ENCODE data around the gene DUSP11.

The DUSP11 gene

DNA sequence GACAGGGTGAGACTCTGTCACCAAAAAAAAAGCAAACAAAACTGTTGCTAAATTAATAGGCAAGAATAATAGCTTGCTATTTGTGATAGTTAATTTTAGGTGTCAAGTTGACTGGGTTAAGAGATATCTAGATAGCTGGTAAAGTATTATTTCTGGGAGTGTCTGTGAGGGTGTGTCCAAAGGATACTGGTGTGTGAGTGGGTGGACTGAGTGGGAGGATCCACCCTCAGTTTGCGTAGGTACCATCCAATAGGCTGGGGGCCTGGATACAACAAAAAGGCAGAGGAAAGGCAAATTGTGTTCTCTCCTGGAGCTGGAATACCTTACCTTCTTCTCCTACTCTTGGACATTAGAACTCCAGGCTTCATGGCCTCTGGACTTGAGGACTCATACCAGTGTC, 15.0 kb downstream of the DUSP11 start:
- TF ChIP-seq, protein P1, sequence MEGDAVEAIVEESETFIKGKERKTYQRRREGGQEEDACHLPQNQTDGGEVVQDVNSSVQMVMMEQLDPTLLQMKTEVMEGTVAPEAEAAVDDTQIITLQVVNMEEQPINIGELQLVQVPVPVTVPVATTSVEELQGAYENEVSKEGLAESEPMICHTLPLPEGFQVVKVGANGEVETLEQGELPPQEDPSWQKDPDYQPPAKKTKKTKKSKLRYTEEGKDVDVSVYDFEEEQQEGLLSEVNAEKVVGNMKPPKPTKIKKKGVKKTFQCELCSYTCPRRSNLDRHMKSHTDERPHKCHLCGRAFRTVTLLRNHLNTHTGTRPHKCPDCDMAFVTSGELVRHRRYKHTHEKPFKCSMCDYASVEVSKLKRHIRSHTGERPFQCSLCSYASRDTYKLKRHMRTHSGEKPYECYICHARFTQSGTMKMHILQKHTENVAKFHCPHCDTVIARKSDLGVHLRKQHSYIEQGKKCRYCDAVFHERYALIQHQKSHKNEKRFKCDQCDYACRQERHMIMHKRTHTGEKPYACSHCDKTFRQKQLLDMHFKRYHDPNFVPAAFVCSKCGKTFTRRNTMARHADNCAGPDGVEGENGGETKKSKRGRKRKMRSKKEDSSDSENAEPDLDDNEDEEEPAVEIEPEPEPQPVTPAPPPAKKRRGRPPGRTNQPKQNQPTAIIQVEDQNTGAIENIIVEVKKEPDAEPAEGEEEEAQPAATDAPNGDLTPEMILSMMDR (IDR thresholded peaks at IDR 0.05) = no peak

DNA sequence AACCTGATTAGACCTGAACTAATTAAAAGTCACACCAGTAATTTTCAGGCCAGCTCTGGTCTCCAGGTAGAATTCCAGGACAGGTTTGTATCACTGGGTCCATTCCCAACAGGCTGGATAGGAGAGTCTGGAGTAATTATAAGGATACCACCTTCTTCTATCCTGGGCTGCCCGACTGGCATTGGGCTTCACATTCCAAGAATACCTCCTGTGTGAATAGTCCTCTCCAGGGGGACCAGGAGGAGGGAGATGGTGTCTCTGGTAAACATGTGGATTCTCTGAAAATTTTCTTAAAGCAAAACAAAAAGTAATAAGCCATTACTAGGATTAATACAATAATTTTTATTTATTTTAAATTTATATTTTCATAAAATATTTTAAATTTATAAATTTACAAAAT, 17.3 kb downstream of the DUSP11 start:
- TF ChIP-seq, protein P1 (IDR thresholded peaks at IDR 0.05) = no peak

GRCh38 chr2:73759904-73760303, 20.0 kb downstream of the DUSP11 start:
- TF ChIP-seq, protein P1 (IDR thresholded peaks at IDR 0.05) = no peak

GRCh38 chr2:73759285-73759764, 20.6 kb downstream of the DUSP11 start:
- TF ChIP-seq, protein P1 (IDR thresholded peaks at IDR 0.05) = no peak

DNA sequence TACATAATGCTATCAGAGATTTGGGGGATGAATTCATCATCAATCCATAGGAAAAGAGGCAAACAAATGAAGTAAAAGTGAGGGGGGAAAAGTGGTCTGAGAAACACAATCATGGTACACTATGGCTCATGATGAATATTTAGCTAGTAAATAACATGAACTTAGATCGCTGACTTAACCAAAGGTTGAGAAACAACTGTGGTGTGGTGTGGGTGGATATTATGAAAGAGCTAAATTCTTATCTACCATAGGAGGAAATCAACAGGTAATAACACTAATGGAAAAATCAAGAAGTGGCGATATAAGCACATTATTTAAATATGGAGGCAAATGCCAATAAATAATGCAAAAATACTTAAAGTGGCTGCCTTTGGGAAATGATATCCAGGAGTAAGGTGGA, 30.6 kb downstream of the DUSP11 start:
- TF ChIP-seq, protein P1 (IDR thresholded peaks at IDR 0.05) = no peak

DNA sequence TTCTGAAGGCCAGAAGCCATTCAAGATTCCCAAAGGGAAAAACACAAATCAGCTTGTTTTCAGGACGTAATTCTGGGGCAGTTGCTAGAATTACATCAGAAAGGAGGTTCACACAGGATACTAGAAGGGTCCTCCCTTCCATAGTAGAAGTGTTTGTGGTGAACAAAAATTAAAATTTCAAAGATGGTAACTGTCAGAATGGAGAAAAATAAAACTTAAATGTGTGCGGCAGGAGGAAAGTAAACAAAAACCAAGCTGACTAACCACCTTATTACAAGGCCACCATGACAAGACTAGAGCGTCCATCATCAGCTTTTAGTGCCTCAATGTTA, 33.1 kb downstream of the DUSP11 start:
- TF ChIP-seq, protein P1 (IDR thresholded peaks at IDR 0.05) = no peak

DNA sequence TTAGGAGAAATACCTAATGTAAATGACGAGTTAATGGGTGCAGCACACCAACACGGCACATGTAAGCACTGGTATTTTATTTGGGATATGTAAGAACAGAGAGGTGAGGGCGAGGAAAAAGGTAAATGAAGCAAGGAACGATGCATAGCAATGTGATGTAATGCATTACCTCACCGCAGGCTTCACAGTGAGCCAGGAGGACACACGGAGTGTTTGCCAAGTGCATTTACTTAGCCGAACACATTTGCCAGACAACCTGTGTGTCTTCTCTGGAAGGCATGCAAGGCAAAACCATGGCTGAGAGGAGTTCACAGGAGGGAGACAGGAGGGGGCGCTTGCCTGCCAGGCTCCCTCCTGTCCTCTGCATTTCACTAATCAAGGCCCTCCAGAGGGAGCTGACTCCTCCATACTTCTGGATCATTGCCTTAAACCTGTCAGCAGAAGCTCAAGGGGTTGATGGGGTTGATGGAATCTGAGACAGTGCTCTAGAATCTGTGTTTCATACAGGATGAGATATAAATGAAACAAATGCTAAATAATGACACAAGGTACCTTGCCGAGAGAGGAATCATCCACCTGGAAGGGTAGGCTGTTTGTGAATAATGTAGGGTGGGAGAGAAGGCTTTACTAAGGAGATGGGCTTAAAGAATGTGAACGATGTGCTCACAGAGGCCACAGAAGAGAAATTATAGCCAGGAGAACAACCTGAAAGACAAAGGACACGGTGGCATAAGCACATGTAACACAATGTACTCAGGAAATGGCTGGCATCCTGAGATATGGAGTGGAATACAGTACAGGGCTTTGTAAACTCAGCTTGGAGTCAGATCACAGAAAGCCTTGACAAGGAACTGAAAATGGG, 33.7 kb downstream of the DUSP11 start:
- TF ChIP-seq, protein P1 (IDR thresholded peaks at IDR 0.05) = no peak

All from LNCAP (cell line).